ENCODE measurements around the gene GPATCH3. TPM values are rescaled to one million over a fixed set of nuclear protein-coding genes. Genes with fewer than 3 reads are reported as not detected.
"Not testable (repeated sequence)": the region's sequence is repeated elsewhere in the genome, so short reads cannot be mapped to it uniquely, and the experiment has no call there.

Gene GPATCH3
- total and polyA plus RNA-seq, 2 of the 4 experiments (the other 2 are of a cell fraction), result 5.2 to 8.0 TPM

DNA sequence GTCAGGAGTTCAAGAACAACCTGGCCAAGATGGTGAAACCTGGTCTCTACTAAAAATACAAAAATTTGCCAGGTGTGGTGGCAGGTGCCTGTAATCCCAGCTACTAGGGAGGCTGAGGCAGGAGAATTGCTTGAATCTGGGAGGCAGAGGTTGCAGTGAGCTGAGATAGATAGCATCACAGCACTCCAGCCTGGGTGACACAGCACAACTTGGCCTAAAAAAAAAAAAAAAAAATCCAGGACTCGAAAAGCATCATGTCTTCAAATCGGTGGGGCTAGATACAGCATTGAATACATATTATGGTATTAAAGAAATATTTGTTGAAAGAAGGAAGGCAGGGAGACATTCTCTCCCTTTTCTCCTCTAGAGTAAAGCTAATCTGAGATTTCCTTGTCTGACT lies 27.2 kb downstream of the GPATCH3 start:
- POLR2A ChIA-PET (ENCODE audit: unreplicated experiment); H3K4ac ChIP-seq (ENCODE audit: low read depth, low read length): not testable (repeated sequence)

More for the DNA sequence above, 27.2 kb downstream of the GPATCH3 start:
- H4K20me1 ChIP-seq (ENCODE audit: insufficient read depth, low read length); H2AK5ac ChIP-seq (ENCODE audit: low read depth, low read length); H2BK20ac ChIP-seq (ENCODE audit: low read depth, low read length); H3K4me1 ChIP-seq (ENCODE audit: control insufficient read depth, insufficient read depth, low read length); H3K4me3 ChIP-seq (ENCODE audit: insufficient read depth, low read depth, low read length); intact Hi-C loops (cut with micrococcal nuclease); H4K8ac ChIP-seq (ENCODE audit: low read depth in 2 of 2, low read length in 2 of 2); H3K9me1 ChIP-seq (ENCODE audit: insufficient read depth, low read length); ATAC-seq (ENCODE audit: low read depth); H3K14ac ChIP-seq (replicated peaks; ENCODE audit: low read depth, low read length); H2AK9ac ChIP-seq (replicated peaks; ENCODE audit: low read depth, low read length, poor library complexity); DNase-seq; H3K9ac ChIP-seq (ENCODE audit: low read depth, low read length); H3K23ac ChIP-seq (ENCODE audit: low read depth, low read length); H3K27ac ChIP-seq (ENCODE audit: insufficient read depth, low read length); H2BK5ac ChIP-seq (ENCODE audit: low read depth, low read length, poor library complexity, severe bottlenecking); H2BK15ac ChIP-seq (ENCODE audit: low read depth, low read length); H2AFZ ChIP-seq (replicated peaks; ENCODE audit: low read length, poor library complexity); H3K56ac ChIP-seq (ENCODE audit: extremely low read depth, insufficient read depth, low read length); BruUV-seq (replicated peaks); H3K9me3 ChIP-seq (ENCODE audit: control insufficient read depth, insufficient read depth, low read length); H3K18ac ChIP-seq (ENCODE audit: low read depth, low read length); H3K27me3 ChIP-seq (ENCODE audit: control insufficient read depth, insufficient read depth, low read length); H2BK120ac ChIP-seq (ENCODE audit: low read depth, low read length); H3K4me2 ChIP-seq (ENCODE audit: low read depth, low read length); H4K5ac ChIP-seq (ENCODE audit: low read depth, low read length); H4K91ac ChIP-seq (ENCODE audit: insufficient read depth, low read depth, low read length); dilution Hi-C loops (cut with HindIII; ENCODE audit: low sequenced_read_pairs, unreplicated experiment): not testable (repeated sequence)
- peaks cover 0 to 13% of the 10 kb centered on the region in 2 experiments; a peak in 3 of 4 replicates for H3K79me1 ChIP-seq (ENCODE audit: low read depth in 1 of 2, low read length in 2 of 2)
- peaks cover 11% of the 10 kb centered on the region for H3K36me3 ChIP-seq (ENCODE audit: control insufficient read depth, insufficient read depth, low read length)
- WGBS, 2 experiments (ENCODE audit: extremely low coverage in 2 of 2, insufficient read length in 1 of 2), result no CpG with 5 or more reads among the region's 2 CpGs
- CTCF ChIA-PET, result interaction anchor here (0.6 kb wide), 1 partner anchor 9 kb away, joined by 3 read pairs; no protein-coding TSS in a partner anchor
- in situ Hi-C loops (cut with MboI; ENCODE audit: low sequenced_read_pairs), result loop anchor here (10.0 kb wide), 1 partner anchor 268 kb away; no protein-coding TSS in a partner anchor

Measured in IMR-90 (cell line).